ENCODE measurements around the gene HSP90AB1. TPM values are rescaled to one million over a fixed set of nuclear protein-coding genes. Genes with fewer than 3 reads are reported as not detected.

HSP90AB1 gene
- total and polyA plus RNA-seq, 9 of the 15 experiments (the other 6 are each of a cell fraction or from before 2014, with no cell fraction given): 1,780 to 3,358 (median 2,262) TPM

- TF ChIP-seq ZNF609 (CRISPR knock-in tag; IDR thresholded peaks at IDR 0.05; ENCODE audit: borderline replicate concordance) (no peak), SETDB1 (IDR thresholded peaks at IDR 0.05; ENCODE audit: low read length) (no peak), ZBTB26 (CRISPR knock-in tag; IDR thresholded peaks at IDR 0.05) (no peak), MAFG (tag; conservative IDR thresholded peaks at IDR 0.05) (no peak), ZNF174 (CRISPR knock-in tag; IDR thresholded peaks at IDR 0.05) (no peak), FUS (optimal IDR thresholded peaks at IDR 0.05; ENCODE audit: low read depth, low read length) (peak; percentile 86), FOXJ3 (CRISPR knock-in tag; IDR thresholded peaks at IDR 0.05) (no peak), ZNF507 (tag; conservative IDR thresholded peaks at IDR 0.05) (no peak), TOE1 (IDR thresholded peaks at IDR 0.05; ENCODE audit: borderline replicate concordance) (peak; percentile 96), TOE1 (CRISPR knock-in tag; IDR thresholded peaks at IDR 0.05; ENCODE audit: borderline replicate concordance, low read depth) (no peak; the same call in 1 of the 2 replicates), BRF2 (IDR thresholded peaks at IDR 0.05; ENCODE audit: borderline replicate concordance, insufficient read depth, insufficient read length) (no peak), XRCC5 (IDR thresholded peaks at IDR 0.05; ENCODE audit: low read depth, low read length) (peak; percentile 26; the same call in 1 of the 2 replicates), ZNF217 (CRISPR knock-in tag; IDR thresholded peaks at IDR 0.05) (no peak), RBBP5 (IDR thresholded peaks at IDR 0.05; ENCODE audit: borderline replicate concordance, insufficient read depth, low read length, poor library complexity, severe bottlenecking) (peak; percentile 84), CBFA2T3 (IDR thresholded peaks at IDR 0.05) (peak; percentile 25; the same call in 1 of the 2 replicates), ZBED1 (IDR thresholded peaks at IDR 0.05) (no peak; the same call in 1 of the 2 replicates), MEF2D (tag; conservative IDR thresholded peaks at IDR 0.05; ENCODE audit: low read depth) (no peak), SMARCE1 (IDR thresholded peaks at IDR 0.05) (peak; percentile 65), SREBF1 (IDR thresholded peaks at IDR 0.05; ENCODE audit: borderline replicate concordance, low read depth, low read length) (no peak), CBX3 (IDR thresholded peaks at IDR 0.05; ENCODE audit: borderline replicate concordance in 1 of 2, low read length in 2 of 2) (peak in 1 of 2 experiments; percentile 39; a peak in 2 of 3 replicates), KAT2B (IDR thresholded peaks at IDR 0.05; ENCODE audit: low read depth, low read length) (no peak)
Observed at GRCh38 chr6:44257025-44257752, 10.3 kb downstream of the HSP90AB1 start, which contains the start of gene SLC35B2 (continued).

All from K562 (cell line).